ENCODE data around the gene CNTN4.

The CNTN4 gene

GRCh38 chr3:2599471-2599870, 500.8 kb downstream of the CNTN4 start:
- Histone ChIP-seq H3K36me3 (ENCODE audit: control insufficient read depth, insufficient read depth, low read length, severe bottlenecking) (no peaks in the 10 kb centered on the region), H3K27me3 (replicated peaks; ENCODE audit: control insufficient read depth, insufficient read depth, low read length) (no peaks in the 10 kb centered on the region), H3K4me3 (ENCODE audit: low read length) (no peak overlapping the region), H3K4me1 (ENCODE audit: control insufficient read depth, insufficient read depth, low read length) (peaks cover 7% of the 10 kb centered on the region), H3K9ac (ENCODE audit: low read length) (no peak overlapping the region), H3K9me3 (ENCODE audit: control insufficient read depth, low read length) (no peaks in the 10 kb centered on the region)
- no peak for DNase-seq (ENCODE audit: low read depth)

DNA sequence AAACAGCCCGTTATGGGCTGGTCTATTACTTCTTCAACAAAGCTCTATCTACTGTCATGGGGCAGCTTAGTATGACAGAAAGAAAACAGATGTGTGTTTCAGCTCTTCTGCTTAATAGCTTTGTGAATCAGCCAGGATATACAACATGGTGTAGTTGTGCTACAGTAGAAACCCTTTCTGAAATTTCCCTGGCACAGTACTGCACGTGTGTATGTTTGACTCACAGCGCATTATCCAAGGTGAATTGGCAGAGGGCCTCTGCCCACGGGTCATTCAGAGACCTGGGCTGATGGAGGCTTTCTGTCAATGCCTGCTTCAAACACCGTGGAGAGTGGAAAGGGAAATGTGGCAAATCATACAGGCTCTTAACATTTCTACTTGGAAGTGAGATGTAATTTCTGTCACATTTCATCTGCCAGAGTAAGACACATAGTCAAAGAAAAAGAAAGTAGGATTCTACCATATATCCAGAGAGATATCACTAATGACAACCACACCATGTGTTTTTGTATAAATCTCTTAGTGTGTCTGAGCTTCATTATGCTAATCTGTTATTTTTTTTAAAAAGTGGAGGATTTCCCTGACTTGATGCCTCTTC, 505.1 kb downstream of the CNTN4 start:
- Histone ChIP-seq H3K4me3 (ENCODE audit: low read length) (no peak overlapping the region), H3K4me1 (ENCODE audit: control insufficient read depth, insufficient read depth, low read length) (peaks cover 7% of the 10 kb centered on the region), H3K27me3 (replicated peaks; ENCODE audit: control insufficient read depth, insufficient read depth, low read length) (no peaks in the 10 kb centered on the region), H3K9ac (ENCODE audit: low read length) (no peak overlapping the region), H3K9me3 (ENCODE audit: control insufficient read depth, low read length) (no peaks in the 10 kb centered on the region), H3K36me3 (ENCODE audit: control insufficient read depth, insufficient read depth, low read length, severe bottlenecking) (no peaks in the 10 kb centered on the region)
- DNase-seq (ENCODE audit: low read depth), result no peak

DNA sequence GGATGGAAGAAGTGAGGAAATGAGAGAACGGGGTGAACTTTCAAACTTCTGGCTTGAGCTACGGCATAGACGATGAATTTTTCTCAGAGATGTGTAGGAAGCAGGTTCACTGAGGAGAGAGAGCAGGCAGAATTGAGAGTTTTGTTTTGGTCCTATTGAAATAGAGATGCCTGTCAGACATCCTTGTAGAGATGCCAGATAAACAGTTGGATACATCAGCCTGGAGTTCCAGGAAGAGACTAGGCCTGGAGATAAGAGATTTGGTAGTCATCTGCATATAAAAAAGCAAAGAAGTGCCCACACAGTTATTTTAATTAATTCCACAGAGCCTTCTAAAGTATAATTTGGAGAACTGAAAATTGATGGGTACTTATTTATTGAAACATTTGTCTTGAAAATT, 515.9 kb downstream of the CNTN4 start:
- no peak for DNase-seq (ENCODE audit: low read depth)
- H3K36me3 ChIP-seq (ENCODE audit: control insufficient read depth, insufficient read depth, low read length, severe bottlenecking), result no peaks in the 10 kb centered on the region
- H3K27me3 ChIP-seq (replicated peaks; ENCODE audit: control insufficient read depth, insufficient read depth, low read length), result no peaks in the 10 kb centered on the region
- H3K4me1 ChIP-seq (ENCODE audit: control insufficient read depth, insufficient read depth, low read length), result no peaks in the 10 kb centered on the region
- no peak overlapping the region for H3K9ac ChIP-seq (ENCODE audit: low read length)
- H3K4me3 ChIP-seq (ENCODE audit: low read length), result no peak overlapping the region
- H3K9me3 ChIP-seq (ENCODE audit: control insufficient read depth, low read length), result no peaks in the 10 kb centered on the region

DNA sequence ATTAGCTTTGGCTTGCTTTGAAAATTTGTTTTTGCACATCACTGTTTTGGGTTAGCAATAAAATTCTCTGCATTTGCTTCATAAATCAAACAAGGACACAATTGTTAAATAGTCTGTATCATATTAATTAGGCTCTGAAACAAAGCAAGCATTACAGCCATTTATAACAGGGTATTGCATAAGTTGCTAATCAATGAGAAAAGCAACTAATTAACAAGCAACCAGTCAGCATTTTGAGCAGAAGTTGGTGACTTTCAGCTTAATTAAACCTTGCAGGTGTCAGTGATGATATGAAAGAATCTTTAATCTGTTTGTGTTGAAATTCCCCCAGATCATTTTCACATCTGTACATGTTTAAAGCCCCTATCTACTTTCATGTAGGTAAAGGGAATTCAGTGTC, 516.4 kb downstream of the CNTN4 start:
- Histone ChIP-seq H3K9me3 (ENCODE audit: control insufficient read depth, low read length) (no peaks in the 10 kb centered on the region), H3K36me3 (ENCODE audit: control insufficient read depth, insufficient read depth, low read length, severe bottlenecking) (no peaks in the 10 kb centered on the region), H3K4me3 (ENCODE audit: low read length) (no peak overlapping the region), H3K9ac (ENCODE audit: low read length) (no peak overlapping the region), H3K27me3 (replicated peaks; ENCODE audit: control insufficient read depth, insufficient read depth, low read length) (no peaks in the 10 kb centered on the region), H3K4me1 (ENCODE audit: control insufficient read depth, insufficient read depth, low read length) (no peaks in the 10 kb centered on the region)
- no peak for DNase-seq (ENCODE audit: low read depth)

GRCh38 chr3:2623436-2623835, 524.8 kb downstream of the CNTN4 start:
- Histone ChIP-seq H3K9ac (ENCODE audit: low read length) (no peak overlapping the region), H3K27me3 (replicated peaks; ENCODE audit: control insufficient read depth, insufficient read depth, low read length) (no peaks in the 10 kb centered on the region), H3K36me3 (ENCODE audit: control insufficient read depth, insufficient read depth, low read length, severe bottlenecking) (no peaks in the 10 kb centered on the region), H3K9me3 (ENCODE audit: control insufficient read depth, low read length) (no peaks in the 10 kb centered on the region), H3K4me1 (ENCODE audit: control insufficient read depth, insufficient read depth, low read length) (no peaks in the 10 kb centered on the region), H3K4me3 (ENCODE audit: low read length) (no peak overlapping the region)
- DNase-seq (ENCODE audit: low read depth), result no peak

DNA sequence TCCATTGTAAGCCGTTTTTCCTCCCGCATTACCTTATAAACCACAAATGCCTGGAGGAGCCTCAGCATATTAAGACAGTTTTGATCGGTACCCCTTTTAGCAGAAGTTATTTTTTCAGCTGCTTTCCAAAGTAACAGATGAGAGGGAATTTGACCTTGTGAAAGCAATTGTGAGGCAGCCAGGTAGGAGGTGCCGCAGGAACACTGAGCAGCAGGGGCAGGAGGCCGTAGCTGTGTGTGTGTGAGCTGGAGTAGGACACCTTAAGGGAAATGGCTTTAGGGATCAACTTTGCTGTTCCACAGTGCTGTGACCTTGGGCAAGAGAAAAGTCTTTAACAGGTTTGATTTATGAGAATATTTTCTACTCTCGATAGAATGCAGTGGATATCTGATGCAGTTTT, 529.5 kb downstream of the CNTN4 start:
- no peaks in the 10 kb centered on the region for H3K4me1 ChIP-seq (ENCODE audit: control insufficient read depth, insufficient read depth, low read length)
- no peaks in the 10 kb centered on the region for H3K27me3 ChIP-seq (replicated peaks; ENCODE audit: control insufficient read depth, insufficient read depth, low read length)
- no peak overlapping the region for H3K4me3 ChIP-seq (ENCODE audit: low read length)
- H3K9ac ChIP-seq (ENCODE audit: low read length), result no peak overlapping the region
- H3K9me3 ChIP-seq (ENCODE audit: control insufficient read depth, low read length), result no peaks in the 10 kb centered on the region
- no peaks in the 10 kb centered on the region for H3K36me3 ChIP-seq (ENCODE audit: control insufficient read depth, insufficient read depth, low read length, severe bottlenecking)
- no peak for DNase-seq (ENCODE audit: low read depth)

DNA sequence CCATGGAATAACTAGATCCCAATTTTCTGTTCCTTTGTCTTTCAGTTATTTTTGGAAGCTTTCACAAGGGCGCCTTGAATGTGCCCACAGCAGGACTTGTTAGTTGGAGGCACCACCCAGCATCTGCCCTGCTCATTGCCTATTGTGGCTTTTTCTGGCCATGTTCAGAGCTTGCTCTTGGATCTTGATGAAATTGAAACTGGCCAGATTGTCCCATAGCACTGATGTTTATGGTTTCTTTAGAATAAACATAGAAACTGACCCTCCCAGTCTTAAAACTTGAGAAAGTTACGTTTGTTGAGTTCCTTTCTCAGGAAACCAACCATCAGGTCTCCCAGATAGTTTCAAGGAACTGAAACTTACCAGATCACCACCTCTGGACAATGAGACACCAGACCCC, 536.8 kb downstream of the CNTN4 start:
- H3K9me3 ChIP-seq (ENCODE audit: control insufficient read depth, low read length), result peaks cover 6% of the 10 kb centered on the region
- no peak overlapping the region for H3K9ac ChIP-seq (ENCODE audit: low read length)
- no peaks in the 10 kb centered on the region for H3K36me3 ChIP-seq (ENCODE audit: control insufficient read depth, insufficient read depth, low read length, severe bottlenecking)
- no peak overlapping the region for H3K4me3 ChIP-seq (ENCODE audit: low read length)
- no peaks in the 10 kb centered on the region for H3K27me3 ChIP-seq (replicated peaks; ENCODE audit: control insufficient read depth, insufficient read depth, low read length)
- no peaks in the 10 kb centered on the region for H3K4me1 ChIP-seq (ENCODE audit: control insufficient read depth, insufficient read depth, low read length)
- DNase-seq (ENCODE audit: low read depth), result no peak

GRCh38 chr3:2643606-2644005, 544.9 kb downstream of the CNTN4 start:
- no peak for DNase-seq (ENCODE audit: low read depth)
- H3K9ac ChIP-seq (ENCODE audit: low read length), result no peak overlapping the region
- H3K4me3 ChIP-seq (ENCODE audit: low read length), result no peak overlapping the region
- H3K4me1 ChIP-seq (ENCODE audit: control insufficient read depth, insufficient read depth, low read length), result no peaks in the 10 kb centered on the region
- no peaks in the 10 kb centered on the region for H3K9me3 ChIP-seq (ENCODE audit: control insufficient read depth, low read length)
- no peaks in the 10 kb centered on the region for H3K36me3 ChIP-seq (ENCODE audit: control insufficient read depth, insufficient read depth, low read length, severe bottlenecking)
- H3K27me3 ChIP-seq (replicated peaks; ENCODE audit: control insufficient read depth, insufficient read depth, low read length), result no peaks in the 10 kb centered on the region

- no peaks in the 10 kb centered on the region for H3K4me1 ChIP-seq (ENCODE audit: control insufficient read depth, insufficient read depth, low read length)
- DNase-seq (ENCODE audit: low read depth), result no peak
- H3K27me3 ChIP-seq (replicated peaks; ENCODE audit: control insufficient read depth, insufficient read depth, low read length), result no peaks in the 10 kb centered on the region
- no peaks in the 10 kb centered on the region for H3K36me3 ChIP-seq (ENCODE audit: control insufficient read depth, insufficient read depth, low read length, severe bottlenecking)
- H3K9ac ChIP-seq (ENCODE audit: low read length), result no peak overlapping the region
- H3K9me3 ChIP-seq (ENCODE audit: control insufficient read depth, low read length), result peaks cover 6% of the 10 kb centered on the region
- no peak overlapping the region for H3K4me3 ChIP-seq (ENCODE audit: low read length)
Measured at GRCh38 chr3:2645001-2645400, 546.3 kb downstream of the CNTN4 start.

DNA sequence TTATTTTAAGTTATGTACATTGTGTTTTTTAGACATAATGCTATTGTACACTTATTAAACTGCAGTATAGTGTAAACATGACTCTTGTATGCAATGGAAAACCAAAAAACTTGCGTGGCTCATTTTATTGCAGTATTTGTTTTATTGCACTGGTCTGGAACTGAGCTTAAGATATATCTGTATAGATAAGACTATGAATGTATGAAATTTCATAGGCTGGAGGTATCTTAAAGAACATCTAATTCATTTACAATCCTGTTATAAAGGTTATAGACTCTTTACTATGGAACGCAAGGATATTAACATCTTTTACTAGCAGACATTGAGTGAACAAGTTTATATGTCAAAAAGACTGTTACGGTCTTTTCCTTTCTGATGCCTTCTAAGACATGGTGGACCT, 552.1 kb downstream of the CNTN4 start:
- peaks cover 6% of the 10 kb centered on the region for H3K9me3 ChIP-seq (ENCODE audit: control insufficient read depth, low read length)
- H3K36me3 ChIP-seq (ENCODE audit: control insufficient read depth, insufficient read depth, low read length, severe bottlenecking), result no peaks in the 10 kb centered on the region
- no peaks in the 10 kb centered on the region for H3K4me1 ChIP-seq (ENCODE audit: control insufficient read depth, insufficient read depth, low read length)
- no peak overlapping the region for H3K9ac ChIP-seq (ENCODE audit: low read length)
- no peak for DNase-seq (ENCODE audit: low read depth)
- no peaks in the 10 kb centered on the region for H3K27me3 ChIP-seq (replicated peaks; ENCODE audit: control insufficient read depth, insufficient read depth, low read length)
- no peak overlapping the region for H3K4me3 ChIP-seq (ENCODE audit: low read length)

DNA sequence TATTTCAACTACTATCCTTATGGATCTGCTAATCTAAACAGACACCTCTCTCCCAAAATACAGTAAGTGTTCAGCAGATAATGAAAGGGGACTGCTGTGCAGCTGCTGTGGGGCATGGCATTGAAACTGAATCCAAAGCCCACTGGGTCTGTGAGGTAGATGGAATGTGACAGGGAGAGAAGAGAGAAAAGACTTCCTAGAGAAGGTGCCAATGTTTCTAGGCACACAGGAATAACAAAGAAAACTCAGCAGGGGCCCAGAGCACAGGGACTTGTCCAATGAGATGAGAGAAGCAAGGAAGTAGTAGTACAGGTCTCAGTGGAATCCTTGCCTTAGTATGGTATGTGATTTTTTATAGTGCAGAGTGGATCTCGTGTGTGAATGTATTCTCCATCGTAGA, 553.7 kb downstream of the CNTN4 start:
- peaks cover 6% of the 10 kb centered on the region for H3K9me3 ChIP-seq (ENCODE audit: control insufficient read depth, low read length)
- no peak overlapping the region for H3K9ac ChIP-seq (ENCODE audit: low read length)
- no peaks in the 10 kb centered on the region for H3K27me3 ChIP-seq (replicated peaks; ENCODE audit: control insufficient read depth, insufficient read depth, low read length)
- H3K4me1 ChIP-seq (ENCODE audit: control insufficient read depth, insufficient read depth, low read length), result peaks cover 4% of the 10 kb centered on the region
- no peak for DNase-seq (ENCODE audit: low read depth)
- no peaks in the 10 kb centered on the region for H3K36me3 ChIP-seq (ENCODE audit: control insufficient read depth, insufficient read depth, low read length, severe bottlenecking)
- no peak overlapping the region for H3K4me3 ChIP-seq (ENCODE audit: low read length)

GRCh38 chr3:2653706-2654105, 555.0 kb downstream of the CNTN4 start:
- no peaks in the 10 kb centered on the region for H3K36me3 ChIP-seq (ENCODE audit: control insufficient read depth, insufficient read depth, low read length, severe bottlenecking)
- no peak for DNase-seq (ENCODE audit: low read depth)
- H3K4me1 ChIP-seq (ENCODE audit: control insufficient read depth, insufficient read depth, low read length), result peaks cover 4% of the 10 kb centered on the region
- no peak overlapping the region for H3K9ac ChIP-seq (ENCODE audit: low read length)
- H3K27me3 ChIP-seq (replicated peaks; ENCODE audit: control insufficient read depth, insufficient read depth, low read length), result no peaks in the 10 kb centered on the region
- peaks cover 5% of the 10 kb centered on the region for H3K9me3 ChIP-seq (ENCODE audit: control insufficient read depth, low read length)
- H3K4me3 ChIP-seq (ENCODE audit: low read length), result no peak overlapping the region
